GM21423 (cell line): ENCODE results near the gene ZDHHC11.
"Not testable (repeated sequence)": the region's sequence is repeated elsewhere in the genome, so short reads cannot be mapped to it uniquely, and the experiment has no call there.

Source experiments
- ATAC-seq: cut with Tn5 transposase; IDR thresholded peaks from one replicate; pipeline ENCODE4 v1.9.1; 2021; ENCODE audit warnings: mild to moderate bottlenecking, moderate library complexity; ENCODE audit not compliant: unreplicated experiment

The ZDHHC11 gene

DNA sequence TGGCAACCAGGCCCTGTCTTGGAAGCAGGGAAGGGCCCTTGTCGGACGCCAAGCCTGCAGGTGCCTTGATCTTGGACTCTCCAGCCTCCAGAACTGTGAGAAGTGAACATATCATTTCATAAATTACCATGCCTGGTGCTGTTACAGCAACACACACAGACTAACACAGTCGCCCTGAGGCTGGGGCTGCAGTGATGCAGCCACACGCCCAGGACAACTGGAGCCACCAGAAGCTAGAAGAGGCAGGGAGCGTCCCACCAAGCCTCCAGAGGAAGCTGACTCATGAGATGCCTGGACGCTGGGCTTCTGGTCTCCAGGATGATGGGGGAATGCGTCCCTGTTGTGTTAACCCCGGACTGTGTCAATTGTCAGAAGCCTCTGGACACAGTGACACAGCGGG is 71.8 kb downstream of the ZDHHC11 start:
- ATAC-seq = not testable (repeated sequence)

DNA sequence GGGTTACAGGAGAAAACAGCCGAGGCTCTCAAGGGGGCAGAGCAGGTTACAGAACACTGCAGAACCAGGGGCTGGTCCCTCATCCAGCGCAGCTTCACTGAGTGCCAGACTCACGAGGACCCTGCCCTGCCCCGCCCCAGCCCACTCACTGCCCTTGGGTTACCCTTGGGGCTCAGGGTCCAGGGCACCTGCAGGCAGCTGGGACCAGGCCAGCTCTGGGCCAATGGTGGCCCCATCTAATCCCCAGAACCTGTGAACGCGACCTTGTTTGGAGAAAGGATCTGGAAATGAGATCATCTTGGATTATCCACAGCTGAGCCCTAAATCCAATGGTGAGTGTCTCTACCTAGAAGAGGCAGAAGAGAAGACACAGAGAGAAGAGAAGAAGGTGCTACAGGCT is 72.4 kb downstream of the ZDHHC11 start:
- ATAC-seq = not testable (repeated sequence)

DNA sequence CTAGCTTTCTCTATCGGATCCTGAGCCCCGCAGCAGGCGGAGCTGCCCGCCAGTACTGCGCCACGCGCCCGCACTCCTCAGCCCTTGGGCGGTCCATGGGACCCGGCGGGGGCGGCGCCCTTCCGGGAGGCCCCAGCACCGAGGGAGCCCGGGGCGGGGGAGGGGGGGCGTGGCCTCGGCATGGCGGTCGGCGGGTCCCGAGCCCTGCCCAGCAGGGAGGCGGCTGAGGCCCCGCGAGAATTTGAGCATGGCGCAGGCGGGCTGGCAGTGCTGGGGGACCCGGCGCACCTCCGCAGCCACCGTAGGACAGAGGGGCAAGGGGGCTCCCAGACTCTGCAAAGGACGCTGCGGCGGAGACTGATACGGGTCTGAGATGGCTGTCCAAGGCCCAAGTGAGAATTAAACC is 73.0 kb downstream of the ZDHHC11 start:
- no peak for ATAC-seq

DNA sequence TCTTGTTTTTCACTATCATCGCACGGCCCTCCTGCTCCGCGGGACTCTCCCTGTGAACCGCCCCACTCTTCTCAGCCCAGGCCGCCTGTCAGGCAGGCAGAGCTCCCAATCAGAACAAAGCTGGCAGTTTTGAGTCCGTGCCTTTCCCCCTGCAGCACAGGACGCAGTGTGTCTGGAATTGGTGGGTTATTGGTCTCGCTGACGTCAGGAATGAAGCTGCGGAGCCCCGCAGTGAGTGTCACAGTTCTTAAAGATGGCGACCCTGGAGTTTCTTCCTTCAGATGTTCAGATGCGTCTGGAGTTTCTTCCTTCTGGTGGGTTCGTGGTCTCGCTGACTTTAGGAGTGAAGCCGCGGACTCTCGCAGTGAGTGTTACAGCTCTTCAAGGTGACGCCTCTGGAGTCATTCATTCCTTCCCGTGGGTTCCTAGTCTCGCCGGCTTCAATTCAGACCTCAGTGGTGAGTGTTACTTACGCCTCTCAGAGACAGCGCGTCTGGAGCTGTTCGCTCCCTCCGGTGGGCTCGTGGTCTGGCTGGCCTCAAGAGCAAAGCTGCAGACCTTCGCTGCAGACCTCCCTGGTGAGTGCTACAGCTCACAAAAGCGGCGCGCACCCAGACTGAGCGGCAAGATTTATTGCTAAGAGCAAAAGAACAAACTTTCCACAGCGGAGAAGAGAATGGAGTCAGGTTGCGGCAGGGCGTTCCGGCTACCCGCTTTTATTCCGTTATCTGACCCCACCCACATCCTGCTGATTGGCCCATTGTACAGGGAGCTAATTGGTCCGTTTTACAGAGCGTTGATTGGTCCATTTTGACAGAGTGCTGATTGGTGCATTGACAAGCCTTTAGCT is 73.7 kb downstream of the ZDHHC11 start:
- no peak for ATAC-seq

DNA sequence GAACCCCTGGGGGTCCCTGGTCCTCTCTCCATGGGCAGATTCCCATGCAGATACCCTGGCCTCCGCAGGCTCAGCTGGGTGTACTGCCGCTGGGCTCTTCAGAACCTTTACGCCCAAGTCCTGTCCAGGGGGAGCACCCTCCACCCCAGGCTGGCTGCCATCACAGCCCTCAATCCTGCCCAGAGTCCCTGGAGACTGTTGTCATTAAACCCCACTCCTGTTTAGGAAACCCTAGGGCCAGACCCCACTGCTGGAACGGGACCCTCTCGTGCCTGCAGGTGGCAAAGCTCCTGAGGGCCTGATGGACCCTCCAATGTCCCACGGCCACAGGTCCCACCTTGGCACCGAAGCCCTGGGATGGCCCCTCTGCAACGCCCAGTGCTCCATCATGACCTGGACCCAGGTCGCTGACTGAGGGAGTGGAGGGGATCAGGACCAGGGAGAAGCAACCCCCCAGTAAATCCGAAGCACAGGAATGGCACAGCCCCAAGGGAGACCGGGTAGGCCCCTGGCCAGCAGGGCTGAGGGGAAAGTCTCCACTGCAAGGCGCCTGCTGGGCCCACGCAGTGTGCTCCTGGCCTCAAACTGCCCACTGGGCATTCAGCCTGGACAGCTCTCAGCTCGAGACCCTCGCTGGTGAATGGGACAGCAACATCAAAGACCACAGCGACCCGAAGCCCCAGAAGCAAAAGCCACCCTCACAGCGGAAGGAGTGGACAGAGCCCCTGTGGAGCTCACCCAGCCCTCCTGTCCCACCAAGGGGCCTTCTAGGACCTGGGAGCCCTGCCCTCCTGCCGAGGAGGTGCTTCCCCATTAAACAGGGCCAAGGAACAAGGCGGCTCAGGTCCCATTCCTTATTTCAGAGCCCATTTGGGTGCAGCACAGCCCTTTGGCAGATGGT is 74.6 kb downstream of the ZDHHC11 start:
- ATAC-seq = no peak

DNA sequence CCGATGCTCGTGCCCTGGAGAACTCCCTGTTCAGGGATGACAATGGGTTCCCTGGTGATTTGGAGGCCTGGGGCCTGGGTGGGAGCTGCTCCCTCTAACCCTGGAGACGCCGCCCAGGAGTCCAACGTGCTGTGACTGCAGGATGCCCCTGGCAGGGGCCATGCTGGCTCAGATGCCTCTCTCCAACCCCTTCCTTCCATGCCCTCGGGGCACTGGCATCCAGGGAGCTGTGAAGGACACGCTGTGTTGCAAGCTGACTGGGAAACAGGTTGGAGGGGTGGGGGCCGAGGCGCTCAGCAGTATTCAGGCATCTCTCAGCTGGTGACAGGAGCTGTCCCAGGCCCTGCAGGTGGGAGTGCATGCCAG is 75.2 kb downstream of the ZDHHC11 start:
- ATAC-seq = not testable (repeated sequence)

DNA sequence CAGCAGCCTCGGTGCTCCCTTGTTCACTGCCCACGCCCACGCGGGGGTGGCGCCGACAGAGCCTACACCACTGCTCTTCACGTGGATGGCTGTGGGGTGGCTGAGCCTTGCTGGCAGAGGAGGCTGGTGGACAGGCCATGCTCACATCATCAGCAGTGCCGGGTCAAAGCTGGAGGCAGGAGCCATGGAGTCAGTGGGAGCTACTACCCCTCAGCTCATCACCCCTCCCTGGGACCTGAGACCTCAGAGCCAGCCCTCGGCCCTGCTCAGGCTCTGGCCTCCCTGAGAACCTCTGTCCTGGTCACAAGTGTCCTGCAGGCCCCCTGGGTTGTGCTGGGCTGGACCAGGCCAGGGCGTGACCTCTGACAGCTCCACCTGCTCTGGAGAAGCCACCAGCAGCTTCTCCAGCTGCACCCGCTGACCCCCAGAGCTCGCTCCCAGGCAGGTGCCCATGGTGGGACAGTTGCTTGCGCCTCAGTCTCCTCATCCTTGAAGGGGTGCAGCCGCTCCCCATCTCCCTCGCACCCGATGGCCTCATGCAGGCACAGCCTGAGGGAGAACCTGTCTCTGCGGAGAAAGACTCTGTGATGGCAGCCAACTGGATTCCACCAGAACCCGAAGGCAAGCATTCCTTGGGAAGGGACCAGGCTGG is 75.8 kb downstream of the ZDHHC11 start:
- ATAC-seq = not testable (repeated sequence)

DNA sequence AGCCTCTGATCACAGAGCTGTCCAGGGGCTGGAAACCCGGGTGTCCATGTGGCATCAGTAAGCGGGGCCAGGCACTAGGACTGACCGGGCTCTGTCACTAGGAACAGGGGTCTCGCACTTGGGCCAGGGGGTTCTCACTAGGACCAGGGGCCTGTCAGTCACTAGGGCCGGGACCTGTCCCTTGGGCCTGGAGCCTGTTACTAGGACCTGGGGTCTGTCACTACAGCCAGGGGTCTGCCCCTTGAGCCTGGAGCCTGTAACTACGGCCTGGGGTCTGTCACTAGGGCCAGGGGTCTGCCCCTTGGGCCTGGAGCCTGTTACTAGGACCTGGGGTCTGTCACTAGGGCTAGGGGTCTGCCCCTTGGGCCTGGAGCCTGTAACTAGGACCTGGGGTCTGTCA is 76.5 kb downstream of the ZDHHC11 start:
- ATAC-seq = not testable (repeated sequence)

DNA sequence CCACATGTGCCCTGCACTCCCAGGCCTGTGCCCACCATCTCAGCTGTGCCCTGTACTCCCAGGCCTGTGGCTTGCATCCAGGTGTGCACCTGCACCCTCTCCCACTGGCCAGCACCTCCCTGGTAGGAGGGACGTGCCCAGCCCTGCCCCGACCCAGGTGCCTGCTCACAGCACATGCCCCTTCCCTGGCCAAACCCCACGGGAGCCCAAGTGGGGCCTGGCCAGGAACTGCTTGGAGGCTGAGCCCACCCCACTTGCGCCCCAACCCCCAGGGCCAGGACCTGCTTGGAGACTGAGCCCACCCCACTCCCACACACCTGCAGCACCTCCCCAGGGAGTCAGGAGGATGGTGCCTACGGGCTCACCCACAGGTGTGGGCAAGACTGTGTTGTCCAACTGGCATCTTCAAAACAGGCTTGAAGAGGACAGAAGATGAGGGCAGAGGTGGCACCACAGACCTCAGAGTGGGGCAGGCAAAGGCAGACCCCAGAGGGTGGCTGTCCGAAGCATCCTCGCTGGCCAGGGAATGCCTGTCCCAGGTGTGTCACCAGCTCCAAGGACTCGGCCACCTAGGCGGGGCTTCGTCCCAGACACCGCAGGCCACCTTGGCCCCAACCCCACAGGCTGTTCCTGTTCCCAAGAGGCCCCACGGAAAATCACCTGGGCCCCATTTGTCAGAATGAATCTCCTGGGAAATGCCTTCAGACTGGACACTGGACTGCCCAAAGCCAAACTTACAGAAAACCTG is 77.1 kb downstream of the ZDHHC11 start:
- ATAC-seq = no peak

DNA sequence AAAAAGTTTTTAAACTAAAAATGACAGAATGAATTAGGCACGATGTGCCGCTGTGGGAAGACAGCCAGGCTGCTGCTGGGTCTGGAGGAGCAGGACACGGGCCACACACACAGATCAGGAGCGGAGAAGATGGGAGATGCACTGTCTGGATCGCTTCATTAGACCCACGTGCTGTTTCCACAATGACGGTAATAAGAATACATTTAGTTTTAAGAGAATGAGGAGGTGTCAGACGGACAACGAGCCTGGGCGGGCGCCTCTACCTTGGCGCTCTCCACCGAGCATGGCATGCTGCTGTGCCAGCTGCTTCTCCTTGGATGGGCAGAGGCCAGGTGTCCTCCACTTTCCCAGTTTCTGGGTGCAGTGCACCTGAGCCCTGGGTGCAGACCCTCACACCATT is 77.9 kb downstream of the ZDHHC11 start:
- ATAC-seq = not testable (repeated sequence)

DNA sequence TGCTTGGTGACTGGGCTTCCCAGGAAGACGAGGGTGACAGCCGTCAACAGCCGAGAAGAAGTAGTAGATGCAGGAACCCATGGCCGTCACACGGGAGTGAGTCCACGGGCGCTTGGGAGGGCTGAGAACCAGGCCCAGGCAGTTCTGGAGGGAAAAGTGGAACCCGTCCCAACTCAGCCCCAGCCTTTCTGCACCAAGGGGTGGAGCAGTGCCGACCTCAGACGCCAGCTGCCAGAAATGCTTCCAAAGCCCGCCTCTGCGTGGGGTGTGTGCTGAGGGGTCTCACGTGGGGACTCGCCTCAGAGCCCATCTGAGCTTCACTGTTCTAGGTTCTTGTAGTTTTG is 78.3 kb downstream of the ZDHHC11 start:
- not testable (repeated sequence) for ATAC-seq

DNA sequence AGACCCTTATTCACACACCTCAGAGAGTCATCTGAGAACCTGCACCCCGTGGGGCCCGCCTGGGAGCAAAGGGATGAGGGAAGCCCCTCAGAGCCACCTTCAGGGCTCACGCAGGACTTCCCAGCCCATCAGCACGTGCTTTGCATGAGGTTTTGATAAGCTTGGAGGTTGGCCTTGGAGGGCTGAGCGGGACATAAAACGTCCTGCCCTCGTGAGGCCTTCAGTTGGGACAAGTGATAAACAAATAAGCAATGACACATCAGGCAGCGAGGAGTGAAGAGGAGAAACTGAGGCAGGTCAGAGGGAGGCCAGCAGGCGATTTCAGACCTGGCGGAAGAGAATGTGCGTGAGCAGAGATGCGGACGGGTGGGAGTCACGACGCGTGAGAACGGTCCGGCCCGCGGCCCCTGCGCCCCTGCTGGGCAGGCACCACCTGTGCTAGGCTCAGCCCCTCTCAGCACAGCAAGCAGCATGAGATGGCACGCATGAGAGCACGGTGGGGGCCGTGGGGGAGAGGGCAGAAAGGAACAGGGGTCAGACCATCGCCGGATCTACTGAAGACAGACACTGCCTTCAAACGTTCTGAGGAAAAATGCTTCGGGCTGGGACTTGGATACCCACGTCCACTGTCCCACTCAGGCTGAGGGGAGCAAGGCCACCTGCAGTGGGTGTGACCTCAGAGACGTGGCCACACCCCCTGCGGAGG is 78.8 kb downstream of the ZDHHC11 start:
- not testable (repeated sequence) for ATAC-seq

DNA sequence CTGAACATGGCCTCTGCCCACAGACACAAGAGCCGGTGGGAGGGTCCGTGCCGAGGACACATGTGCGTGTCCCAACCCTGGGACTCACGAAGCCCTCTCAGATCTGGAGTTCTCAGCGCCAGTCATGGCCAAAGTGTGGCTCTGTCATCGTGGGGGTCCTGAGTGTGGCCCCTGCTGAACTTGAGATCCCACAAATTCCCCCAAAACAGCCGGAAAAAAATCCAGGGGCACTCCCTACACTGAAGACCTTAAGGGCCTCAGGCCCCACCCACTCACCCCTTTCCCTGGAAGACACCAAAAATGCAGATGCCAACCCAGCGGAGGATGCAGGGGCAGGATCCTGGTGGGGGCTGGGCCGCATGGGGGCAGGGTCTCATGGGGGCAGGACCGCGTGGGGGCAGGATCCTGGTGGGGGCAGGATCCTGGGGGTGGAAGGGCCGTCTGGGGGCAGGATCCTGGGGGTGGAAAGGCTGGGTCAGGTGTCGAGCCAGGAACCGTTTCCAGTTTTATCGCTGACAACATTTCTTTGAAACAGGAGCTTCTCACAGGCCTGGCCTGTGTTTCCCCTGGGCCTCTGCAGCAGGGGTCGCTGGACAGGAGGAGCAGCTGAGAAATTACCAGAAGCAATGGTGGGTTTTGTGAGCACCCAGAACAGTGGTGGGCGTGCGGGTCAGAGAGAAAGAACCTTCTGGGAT is 79.6 kb downstream of the ZDHHC11 start:
- not testable (repeated sequence) for ATAC-seq

DNA sequence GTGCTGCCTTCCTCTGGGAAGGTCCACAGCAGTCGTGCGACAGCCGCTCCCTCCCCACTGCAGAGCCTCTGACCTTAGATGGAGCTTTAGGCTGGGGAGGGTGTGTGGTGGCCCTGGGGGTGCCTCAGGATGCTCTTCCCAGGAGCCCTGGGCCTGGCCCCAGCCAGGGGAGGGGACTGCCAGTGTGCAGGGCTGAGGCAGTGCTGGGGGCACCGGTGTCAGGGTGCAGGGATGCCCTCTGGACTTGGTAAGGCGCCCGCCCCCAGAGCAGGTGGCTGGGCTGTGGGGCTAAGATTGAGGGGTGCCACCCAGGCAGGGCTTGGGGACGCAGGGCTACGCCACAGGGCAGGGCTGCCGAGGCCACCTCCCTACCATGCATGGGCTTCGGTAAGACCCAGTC is 80.2 kb downstream of the ZDHHC11 start:
- not testable (repeated sequence) for ATAC-seq

DNA sequence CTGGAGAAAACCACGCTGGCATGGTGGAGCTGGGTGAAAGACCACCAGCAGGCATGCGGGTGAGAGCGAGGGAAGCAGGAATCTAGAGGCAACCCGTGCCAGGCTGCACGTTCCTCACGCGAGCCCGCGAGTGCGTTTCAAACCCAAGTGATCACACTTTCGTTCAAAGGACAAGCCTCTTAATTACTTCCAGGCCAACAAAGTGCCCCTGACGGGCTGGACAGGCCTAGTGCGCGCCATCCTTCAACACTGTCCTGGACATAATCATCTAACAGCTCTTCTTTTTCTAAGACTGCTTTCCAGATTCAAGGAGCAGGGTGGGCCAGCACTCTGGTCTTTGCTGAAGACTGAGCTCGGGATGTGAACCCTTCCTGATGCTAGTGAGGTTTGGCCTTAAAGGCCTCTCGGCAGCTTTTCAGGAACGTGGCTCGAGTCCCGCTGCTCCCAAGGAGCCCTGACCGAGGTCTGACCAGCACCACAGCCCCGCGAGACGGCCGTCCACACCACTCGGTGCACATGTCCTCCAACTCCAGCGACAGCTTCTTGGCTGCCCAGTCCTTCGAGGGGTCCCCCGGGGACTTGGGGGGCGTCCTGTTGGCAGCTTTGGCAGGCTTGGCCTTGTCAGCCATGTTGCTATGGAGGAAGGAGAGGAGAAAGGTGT is 81.2 kb downstream of the ZDHHC11 start:
- not testable (repeated sequence) for ATAC-seq

DNA sequence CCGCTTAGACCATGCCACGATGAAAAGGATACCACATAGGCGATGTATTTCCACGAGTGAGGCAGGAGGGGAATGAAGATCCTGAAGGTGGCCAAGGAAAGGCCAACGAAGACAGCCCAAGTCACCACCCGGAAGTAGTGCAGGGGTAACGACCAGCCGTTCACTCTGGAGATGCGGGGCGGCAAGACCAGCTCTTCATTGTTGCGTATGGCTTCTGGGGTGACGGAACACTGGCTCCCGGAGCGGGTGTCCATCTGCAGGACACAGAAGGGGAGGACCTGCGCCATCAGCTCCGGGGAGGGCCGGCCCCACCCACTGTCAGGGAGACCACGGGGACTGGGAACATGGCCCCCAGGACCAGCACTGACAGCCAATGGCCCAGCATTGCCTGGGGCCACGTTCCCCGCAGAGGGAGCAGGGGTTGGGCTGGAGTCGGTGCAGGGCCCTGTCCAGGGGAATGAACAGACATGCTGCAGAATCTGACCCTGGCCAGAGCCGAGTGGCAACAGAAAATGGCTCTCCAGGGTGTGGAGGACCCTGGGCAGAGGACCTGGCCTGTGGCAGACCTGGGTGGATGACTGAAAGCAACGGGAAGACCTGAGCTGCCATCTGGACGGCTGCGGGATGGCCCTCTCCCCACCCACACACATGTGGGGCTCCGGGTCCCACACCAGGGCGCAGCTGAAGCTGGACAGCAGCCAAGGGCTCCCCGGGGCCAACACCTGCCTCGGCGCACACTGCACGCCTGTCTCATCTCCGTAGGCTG is 83.9 kb downstream of the ZDHHC11 start:
- ATAC-seq = no peak

DNA sequence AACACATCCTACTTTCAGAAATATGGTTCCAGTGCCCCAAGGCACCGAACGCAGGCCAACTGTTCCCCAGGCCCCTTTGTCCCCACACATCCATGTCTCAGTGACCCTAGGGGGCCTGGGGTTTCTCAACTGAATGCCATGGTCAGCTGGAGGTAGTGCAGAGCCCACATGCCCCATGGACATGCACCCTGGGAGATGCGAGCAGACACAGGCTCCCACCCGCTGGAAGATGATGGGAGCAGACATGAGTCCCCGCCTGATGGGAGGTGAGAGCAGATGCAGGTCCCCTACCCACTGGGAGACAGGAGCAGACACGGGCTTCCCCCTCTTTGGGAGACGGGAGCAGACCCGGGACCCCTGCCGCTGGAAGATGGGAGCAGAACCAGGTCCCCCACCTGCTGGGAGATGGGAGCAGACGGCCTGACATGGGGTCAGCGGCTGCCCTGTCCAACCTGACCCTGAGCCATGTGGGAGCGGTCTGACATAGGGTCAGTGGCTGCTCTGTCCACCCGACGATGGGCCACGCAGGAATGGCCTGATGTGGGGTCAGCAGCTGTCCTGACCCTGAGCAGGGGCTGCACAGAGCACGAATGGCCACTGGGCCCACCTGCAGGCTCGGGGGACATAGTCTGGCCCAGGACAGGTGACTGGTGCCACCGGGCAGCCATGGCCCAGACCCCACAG is 84.7 kb downstream of the ZDHHC11 start:
- ATAC-seq = no peak
